T-helper 2 cell (primary cell): Measurements from ENCODE around the gene CHN2.

Experiments used
- DNase-seq, 5 experiments: peaks; one replicate each; pipeline versions ENCODE4 v3.0.0 to v3.0.0-alpha.2; 2012 to 2022

Gene CHN2

GRCh38 chr7:29370531-29371314 is 176.1 kb downstream of the CHN2 start:
- no peak for DNase-seq

GRCh38 chr7:29371472-29371871 is 176.9 kb downstream of the CHN2 start:
- DNase-seq: no peak

GRCh38 chr7:29372351-29373090 is 177.9 kb downstream of the CHN2 start:
- no peak for DNase-seq

- DNase-seq: no peak
Observed at GRCh38 chr7:29375641-29376562, 181.3 kb downstream of the CHN2 start.

- no peak for DNase-seq
Observed at GRCh38 chr7:29377718-29378117, 183.1 kb downstream of the CHN2 start.

- no peak for DNase-seq
Observed at GRCh38 chr7:29379551-29379950, 185.0 kb downstream of the CHN2 start.

- DNase-seq: no peak
Observed at GRCh38 chr7:29381206-29382094, 186.9 kb downstream of the CHN2 start.

- no peak for DNase-seq
Observed at GRCh38 chr7:29384277-29384676, 189.7 kb downstream of the CHN2 start.

- no peak for DNase-seq
Observed at GRCh38 chr7:29385214-29385814, 190.7 kb downstream of the CHN2 start.

- no peak for DNase-seq
Observed at GRCh38 chr7:29386196-29386765, 191.7 kb downstream of the CHN2 start.

- no peak for DNase-seq
Observed at GRCh38 chr7:29391262-29391661, 196.7 kb downstream of the CHN2 start.

- no peak for DNase-seq
Observed at GRCh38 chr7:29394321-29394720, 199.7 kb downstream of the CHN2 start.

- DNase-seq: no peak
Observed at GRCh38 chr7:29396563-29396962, 202.0 kb downstream of the CHN2 start.

GRCh38 chr7:29397398-29397797 is 202.8 kb downstream of the CHN2 start:
- DNase-seq: no peak

- no peak for DNase-seq
Observed at GRCh38 chr7:29398011-29398410, 203.4 kb downstream of the CHN2 start.

GRCh38 chr7:29400437-29400836 is 205.9 kb downstream of the CHN2 start:
- DNase-seq: peak in 1 of 5 experiments; percentile 8

GRCh38 chr7:29401769-29402168 is 207.2 kb downstream of the CHN2 start:
- DNase-seq: no peak

GRCh38 chr7:29405891-29406290 is 211.3 kb downstream of the CHN2 start:
- no peak for DNase-seq

- DNase-seq: no peak
Observed at GRCh38 chr7:29406366-29406765, 211.8 kb downstream of the CHN2 start.

GRCh38 chr7:29408841-29409243 is 214.3 kb downstream of the CHN2 start:
- DNase-seq: peak in 2 of 5 experiments; percentile 34 to 58

GRCh38 chr7:29410996-29411395 is 216.4 kb downstream of the CHN2 start:
- no peak for DNase-seq
